H9 (cell line): ENCODE data around the gene GALNT12. TPM values are rescaled to one million over a fixed set of nuclear protein-coding genes. Genes with fewer than 3 reads are reported as not detected.

ENCODE experiments used
- DNase-seq: peaks from one replicate; pipeline ENCODE4 v3.0.0-alpha.2; 2017
- H2AFZ ChIP-seq: one replicate; pipeline ENCODE4 v1.6.1; 2013; ENCODE audit warnings: mild to moderate bottlenecking, low read length, control low read depth, moderate library complexity
- H2AK5ac ChIP-seq: 2 replicates; pipeline ENCODE4 v1.6.1; 2013; ENCODE audit warnings: low read length, control low read depth, mixed read lengths; ENCODE audit not compliant: insufficient read length
- H2BK120ac ChIP-seq: one replicate; pipeline ENCODE4 v1.6.1; 2013; ENCODE audit warnings: low read depth, mild to moderate bottlenecking, low read length, control low read depth, inconsistent platforms; ENCODE audit not compliant: poor library complexity, severe bottlenecking
- H2BK12ac ChIP-seq: 2 replicates; pipeline ENCODE4 v1.6.1; 2013; ENCODE audit warnings: low read length, control low read depth, mixed read lengths, low read depth; ENCODE audit not compliant: insufficient read length
- H2BK15ac ChIP-seq: 2 replicates; pipeline ENCODE4 v1.6.1; 2013; ENCODE audit warnings: low read depth, low read length, control low read depth
- H2BK20ac ChIP-seq: one replicate; pipeline ENCODE4 v1.6.1; 2013; ENCODE audit warnings: low read depth, mild to moderate bottlenecking, low read length, control low read depth, inconsistent platforms; ENCODE audit not compliant: poor library complexity, severe bottlenecking
- H2BK5ac ChIP-seq: 2 replicates; pipeline ENCODE4 v1.6.1; 2013; ENCODE audit warnings: low read length, control low read depth, mixed read lengths; ENCODE audit not compliant: insufficient read length
- H3K14ac ChIP-seq: 2 replicates; pipeline ENCODE4 v1.6.1; 2013; ENCODE audit warnings: low read length, control low read depth; ENCODE audit not compliant: insufficient read depth
- H3K18ac ChIP-seq: 2 replicates; pipeline ENCODE4 v1.6.1; 2013; ENCODE audit warnings: low read depth, mild to moderate bottlenecking, mixed read lengths, low read length, control low read depth; ENCODE audit not compliant: insufficient read length
- H3K23ac ChIP-seq: 2 replicates; pipeline ENCODE4 v1.6.1; 2013; ENCODE audit warnings: low read length, control low read depth, mixed read lengths, low read depth; ENCODE audit not compliant: insufficient read length
- H3K23me2 ChIP-seq: 2 replicates; pipeline ENCODE4 v1.6.1; 2013; ENCODE audit warnings: low read depth, mild to moderate bottlenecking, mixed read lengths, low read length, control low read depth; ENCODE audit not compliant: insufficient read length, poor library complexity, severe bottlenecking
- H3K27ac ChIP-seq: 2 replicates; pipeline ENCODE4 v1.5.1; 2013; ENCODE audit warnings: low read length, control low read depth, mixed read lengths, low read depth; ENCODE audit not compliant: insufficient read length
- H3K27me3 ChIP-seq: 2 replicates; pipeline ENCODE4 v1.6.1; 2013; ENCODE audit warnings: low read length, control low read depth, inconsistent platforms; ENCODE audit not compliant: insufficient read depth
- H3K4ac ChIP-seq: 2 replicates; pipeline ENCODE4 v1.6.1; 2013; ENCODE audit warnings: low read depth, mild to moderate bottlenecking, control low read depth, inconsistent platforms, low read length, moderate library complexity
- H3K4me1 ChIP-seq: 2 replicates; pipeline ENCODE4 v1.6.1; 2013; ENCODE audit warnings: low read length, control low read depth, inconsistent platforms; ENCODE audit not compliant: insufficient read depth
- H3K4me2 ChIP-seq: 2 replicates; pipeline ENCODE4 v1.6.1; 2013; ENCODE audit warnings: low read length, control low read depth, mixed read lengths; ENCODE audit not compliant: insufficient read length, insufficient read depth
- H3K56ac ChIP-seq: 2 replicates; pipeline ENCODE4 v1.6.1; 2013; ENCODE audit warnings: low read depth, mild to moderate bottlenecking, mixed read lengths, low read length, control low read depth; ENCODE audit not compliant: insufficient read length
- H3K79me1 ChIP-seq: 2 replicates; pipeline ENCODE4 v1.6.1; 2013; ENCODE audit warnings: low read depth, mild to moderate bottlenecking, moderate library complexity, low read length, control low read depth, inconsistent platforms; ENCODE audit not compliant: insufficient read depth, poor library complexity, severe bottlenecking
- H3K79me2 ChIP-seq: 2 replicates; pipeline ENCODE4 v1.6.1; 2013; ENCODE audit warnings: low read length, control low read depth, inconsistent platforms; ENCODE audit not compliant: insufficient read depth
- H3K9ac ChIP-seq: 2 replicates; pipeline ENCODE4 v1.6.1; 2013; ENCODE audit warnings: low read length, control low read depth, mixed read lengths; ENCODE audit not compliant: insufficient read length; ENCODE audit errors: extremely low read depth
- H3K9me3 ChIP-seq: one replicate; pipeline ENCODE4 v1.6.1; 2013; ENCODE audit warnings: low read depth, low read length, inconsistent platforms; ENCODE audit not compliant: control insufficient read depth
- H3T11ph ChIP-seq: one replicate; pipeline ENCODE4 v1.6.1; 2013; ENCODE audit warnings: mild to moderate bottlenecking, low read length, control low read depth, inconsistent platforms
- H4K20me1 ChIP-seq: one replicate; pipeline ENCODE4 v1.6.1; 2013; ENCODE audit not compliant: control insufficient read depth, insufficient read length, insufficient read depth
- H4K5ac ChIP-seq: 2 replicates; pipeline ENCODE4 v1.6.1; 2013; ENCODE audit warnings: low read depth, mild to moderate bottlenecking, mixed read lengths, low read length, control low read depth; ENCODE audit not compliant: insufficient read length
- H4K8ac ChIP-seq: replicated peaks from 2 replicates; pipeline ENCODE4 v1.6.1; 2013; ENCODE audit warnings: low read length, control low read depth, mixed read lengths, low read depth; ENCODE audit not compliant: insufficient read length
- H4K91ac ChIP-seq: 2 replicates; pipeline ENCODE4 v1.6.1; 2013; ENCODE audit warnings: low read depth, mild to moderate bottlenecking, moderate library complexity, mixed read lengths, low read length, control low read depth; ENCODE audit not compliant: insufficient read length
- H3K27ac Mint-ChIP-seq, 3 experiments: 2 replicates in 2 of 3; 3 replicates in 1 of 3; pipeline ENCODE4 v1.8.0; 2020 to 2021; ENCODE audit warnings: mixed read lengths in 3 of 3, mild to moderate bottlenecking in 1 of 3, moderate library complexity in 1 of 3
- H3K27me3 Mint-ChIP-seq: 2 replicates; pipeline ENCODE4 v1.8.0; 2021; ENCODE audit warnings: low read depth, mild to moderate bottlenecking, moderate library complexity, mixed read lengths
- H3K36me3 Mint-ChIP-seq, 3 experiments: 2 replicates in 2 of 3; 3 replicates in 1 of 3; pipeline ENCODE4 v1.8.0; 2020 to 2021; ENCODE audit warnings: low read depth in 3 of 3, mixed read lengths in 3 of 3; ENCODE audit not compliant: insufficient read depth in 1 of 3
- H3K4me1 Mint-ChIP-seq, 2 experiments: 2 replicates each; pipeline ENCODE4 v1.8.0; 2020; ENCODE audit warnings: mixed read lengths in 2 of 2
- H3K4me3 Mint-ChIP-seq, 2 experiments: 2 replicates in 1 of 2; 3 replicates in 1 of 2; pipeline ENCODE4 v1.8.0; 2020 to 2021; ENCODE audit warnings: mild to moderate bottlenecking in 2 of 2, mixed read lengths in 2 of 2, moderate library complexity in 1 of 2
- H3K9me3 Mint-ChIP-seq, 2 experiments: 2 replicates in 1 of 2; 3 replicates in 1 of 2; pipeline ENCODE4 v1.8.0; 2020; ENCODE audit warnings: mild to moderate bottlenecking in 2 of 2, mixed read lengths in 2 of 2, moderate library complexity in 1 of 2
- CTCF ChIP-seq: fragments of 200-600 bp; sonication (generic); conservative IDR thresholded peaks from 3 replicates; pipeline ENCODE4 v1.8.0; 2021; ENCODE audit warnings: antibody characterized with exemption, mild to moderate bottlenecking
- WGBS: extraction: QIAGEN DNeasy Blood & Tissue Kit; methylation state at CpG from one replicate; pipeline ENCODE4 v1.1.7; 2013; ENCODE audit warnings: missing lambda C conversion rate, low lambda C conversion rate, mixed read lengths; ENCODE audit not compliant: insufficient read length; ENCODE audit errors: extremely low coverage; 5-methylcytosine and 5-hydroxymethylcytosine counted together
- total RNA-seq: library from RNA; stranded (reverse); gene quantifications from 2 replicates; pipeline ENCODE4 v1.2.1, GENCODE V29; 2021

GALNT12 gene
- total RNA-seq, 1 experiment from 2014 or later = 18.0 TPM

- H3K9me3 Mint-ChIP-seq = no peaks in the 10 kb centered on the region; a peak in 1 of 5 replicates
- Histone ChIP-seq H3K79me2 (no peaks in the 10 kb centered on the region), H3T11ph (no peak overlapping the region), H4K91ac (no peak overlapping the region), H2BK120ac (no peak overlapping the region), H3K27me3 (no peaks in the 10 kb centered on the region), H2AFZ (no peak overlapping the region), H3K79me1 (no peaks in the 10 kb centered on the region), H3K14ac (no peak overlapping the region; the same call in 1 of the 2 replicates), H3K4me1 (no peaks in the 10 kb centered on the region), H2AK5ac (no peak overlapping the region), H4K5ac (no peak overlapping the region), H2BK12ac (no peak overlapping the region), H3K23me2 (no peaks in the 10 kb centered on the region), H3K9me3 (no peaks in the 10 kb centered on the region), H2BK20ac (no peak overlapping the region), H4K20me1 (no peaks in the 10 kb centered on the region), H2BK5ac (no peak overlapping the region), H3K23ac (no peak overlapping the region), H2BK15ac (no peak overlapping the region), H3K18ac (no peak overlapping the region), H3K56ac (no peak overlapping the region), H3K9ac (no peak overlapping the region), H4K8ac (no peak overlapping the region), H3K27ac (no peak overlapping the region), H3K4ac (no peak overlapping the region), H3K4me2 (no peak overlapping the region)
- TF ChIP-seq CTCF = no peak
- no CpG with 5 or more reads among the region's 16 CpGs for WGBS
- no peaks in the 10 kb centered on the region for H3K27me3 Mint-ChIP-seq
- H3K36me3 Mint-ChIP-seq = peaks cover 19 to 68% (median 54%) of the 10 kb centered on the region in 3 experiments
- H3K4me1 Mint-ChIP-seq = no peaks in the 10 kb centered on the region
- no peak overlapping the region for H3K4me3 Mint-ChIP-seq
- DNase-seq = no peak
- H3K27ac Mint-ChIP-seq = no peak overlapping the region
These were observed 23.8 kb upstream of the GALNT12 start for GRCh38 chr9:98783518-98784226.
